GM18861 (cell line): ENCODE results near the gene ACTL6B.

Experiments used
- ATAC-seq: cut with Tn5 transposase; IDR thresholded peaks from one replicate; pipeline ENCODE4 v1.9.1; 2021; ENCODE audit not compliant: unreplicated experiment

The ACTL6B gene

GRCh38 chr7:100627238-100627549, 29.1 kb downstream of the ACTL6B start:
- ATAC-seq = no peak

- ATAC-seq = peak; percentile 54
Measured at GRCh38 chr7:100626530-100627237, 29.6 kb downstream of the ACTL6B start.

- no peak for ATAC-seq
Measured at GRCh38 chr7:100626055-100626454, 30.2 kb downstream of the ACTL6B start.

GRCh38 chr7:100623951-100624824, 32.1 kb downstream of the ACTL6B start:
- no peak for ATAC-seq

- no peak for ATAC-seq
Measured at GRCh38 chr7:100621554-100621953, 34.7 kb downstream of the ACTL6B start.

GRCh38 chr7:100620804-100621203, 35.4 kb downstream of the ACTL6B start:
- no peak for ATAC-seq

GRCh38 chr7:100620239-100620638, 36.0 kb downstream of the ACTL6B start:
- ATAC-seq = no peak

GRCh38 chr7:100614308-100614861, 41.9 kb downstream of the ACTL6B start:
- no peak for ATAC-seq

GRCh38 chr7:100613412-100614175, 42.7 kb downstream of the ACTL6B start:
- no peak for ATAC-seq

GRCh38 chr7:100612730-100613390, 43.4 kb downstream of the ACTL6B start:
- no peak for ATAC-seq

GRCh38 chr7:100611983-100612729, 44.1 kb downstream of the ACTL6B start, which contains the start of gene MOSPD3:
Gene MOSPD3, plus strand, starts transcription at chr7:100612540. Its CDS starts 252 bp downstream, at chr7:100612792.
- peak; percentile 89 for ATAC-seq

- ATAC-seq = no peak
Measured at GRCh38 chr7:100609958-100610357, 46.3 kb downstream of the ACTL6B start.

GRCh38 chr7:100607111-100607510, 49.1 kb downstream of the ACTL6B start:
- no peak for ATAC-seq

- ATAC-seq = no peak
Measured at GRCh38 chr7:100606313-100606712, 49.9 kb downstream of the ACTL6B start.

- no peak for ATAC-seq
Measured at GRCh38 chr7:100604976-100605911, 51.0 kb downstream of the ACTL6B start.

GRCh38 chr7:100604028-100604975, 51.9 kb downstream of the ACTL6B start:
- ATAC-seq = no peak

- no peak for ATAC-seq
Measured at GRCh38 chr7:100603726-100604027, 52.6 kb downstream of the ACTL6B start.
